ENCODE measurements around the gene ATOH8.

ATOH8 gene

GRCh38 chr2:85769236-85769982 lies 15.6 kb downstream of the ATOH8 start:
- DNase-seq (ENCODE audit: extremely low read depth in 1 of 2, low read depth in 1 of 2), result no peak

GRCh38 chr2:85769983-85770362 lies 16.2 kb downstream of the ATOH8 start:
- DNase-seq (ENCODE audit: extremely low read depth in 1 of 2, low read depth in 1 of 2), result no peak

- DNase-seq (ENCODE audit: extremely low read depth in 1 of 2, low read depth in 1 of 2), result no peak
Observed at GRCh38 chr2:85770369-85770768, 16.6 kb downstream of the ATOH8 start.

- DNase-seq (ENCODE audit: extremely low read depth in 1 of 2, low read depth in 1 of 2), result no peak
Observed at GRCh38 chr2:85770786-85771409, 17.1 kb downstream of the ATOH8 start.

GRCh38 chr2:85771486-85771885 lies 17.7 kb downstream of the ATOH8 start:
- no peak for DNase-seq (ENCODE audit: extremely low read depth in 1 of 2, low read depth in 1 of 2)

GRCh38 chr2:85772019-85772745 lies 18.4 kb downstream of the ATOH8 start:
- no peak for DNase-seq (ENCODE audit: extremely low read depth in 1 of 2, low read depth in 1 of 2)

- DNase-seq (ENCODE audit: extremely low read depth in 1 of 2, low read depth in 1 of 2), result no peak
Observed at GRCh38 chr2:85772841-85773491, 19.2 kb downstream of the ATOH8 start.

- DNase-seq (ENCODE audit: extremely low read depth in 1 of 2, low read depth in 1 of 2), result no peak
Observed at GRCh38 chr2:85773692-85774091, 19.9 kb downstream of the ATOH8 start.

GRCh38 chr2:85774126-85774978 lies 20.6 kb downstream of the ATOH8 start:
- no peak for DNase-seq (ENCODE audit: extremely low read depth in 1 of 2, low read depth in 1 of 2)

GRCh38 chr2:85775406-85776381 lies 21.9 kb downstream of the ATOH8 start:
- DNase-seq (ENCODE audit: extremely low read depth in 1 of 2, low read depth in 1 of 2), result no peak

- DNase-seq (ENCODE audit: extremely low read depth in 1 of 2, low read depth in 1 of 2), result no peak
Observed at GRCh38 chr2:85776672-85777071, 22.9 kb downstream of the ATOH8 start.

GRCh38 chr2:85777441-85777861 lies 23.7 kb downstream of the ATOH8 start:
- no peak for DNase-seq (ENCODE audit: extremely low read depth in 1 of 2, low read depth in 1 of 2)

GRCh38 chr2:85778646-85779379 lies 25.0 kb downstream of the ATOH8 start:
- no peak for DNase-seq (ENCODE audit: extremely low read depth in 1 of 2, low read depth in 1 of 2)

- DNase-seq (ENCODE audit: extremely low read depth in 1 of 2, low read depth in 1 of 2), result no peak
Observed at GRCh38 chr2:85779641-85780315, 26.0 kb downstream of the ATOH8 start.

GRCh38 chr2:85780316-85781012 lies 26.7 kb downstream of the ATOH8 start:
- DNase-seq (ENCODE audit: extremely low read depth in 1 of 2, low read depth in 1 of 2), result no peak

- DNase-seq (ENCODE audit: extremely low read depth in 1 of 2, low read depth in 1 of 2), result no peak
Observed at GRCh38 chr2:85781013-85781332, 27.2 kb downstream of the ATOH8 start.

GRCh38 chr2:85783796-85784195 lies 30.0 kb downstream of the ATOH8 start:
- DNase-seq (ENCODE audit: extremely low read depth in 1 of 2, low read depth in 1 of 2), result no peak

Measured in activated CD8-positive, alpha-beta memory T cell treated with anti-CD3 and anti-CD28 coated beads for 1 hour (primary cell).